Vagina (tissue), 2 donors: Measurements from ENCODE around the gene BACE2. TPM values are rescaled to one million over a fixed set of nuclear protein-coding genes. Genes with fewer than 3 reads are reported as not detected.

Experiments used
- DNase-seq, 2 donors: peaks; one replicate each; pipeline ENCODE4 v3.0.0-alpha.2; 2017; ENCODE audit errors: extremely low spot score in 2 of 2
- H3K27ac ChIP-seq: fragments of 200-600 bp; sonication (generic); one replicate; pipeline ENCODE4 v1.5.1; 2019
- H3K27me3 ChIP-seq: fragments of 200-600 bp; sonication (generic); one replicate; pipeline ENCODE4 v1.5.1; 2019
- H3K36me3 ChIP-seq, 2 donors: fragments of 200-600 bp; sonication (generic); one replicate each; pipeline ENCODE4 v1.5.1; 2017 to 2019
- H3K4me1 ChIP-seq: fragments of 200-600 bp; sonication (generic); one replicate; pipeline ENCODE4 v1.5.1; 2019
- H3K4me3 ChIP-seq, 2 donors: fragments of 200-600 bp; sonication (generic); 1 replicate in 1 of 2; 2 replicates in 1 of 2; pipeline ENCODE4 v1.5.1; 2016 to 2019
- H3K9me3 ChIP-seq: fragments of 200-600 bp; sonication (generic); one replicate; pipeline ENCODE4 v1.5.1; 2019
- POLR2A ChIP-seq, 2 donors: fragments of 450-650 bp; IDR thresholded peaks; one replicate each; pipeline ENCODE4 v1.6.1; 2017; ENCODE audit warnings: antibody characterized with exemption in 2 of 2, mild to moderate bottlenecking in 2 of 2, moderate library complexity in 2 of 2
- POLR2AphosphoS5 ChIP-seq, 2 donors: sonication (generic); formaldehyde crosslinking; IDR thresholded peaks; one replicate each; pipeline ENCODE4 v1.9.0; 2017; ENCODE audit warnings: antibody characterized with exemption in 2 of 2, mild to moderate bottlenecking in 2 of 2, low read depth in 1 of 2; ENCODE audit not compliant: insufficient read depth in 1 of 2
- intact Hi-C: fragments of 100-400 bp; cut with DNase I; formaldehyde crosslinking; loops from one replicate; pipeline ENCODE4 v1.15.1; 2023
- total RNA-seq: library from RNA; depleted of rRNA; stranded (reverse); fragments of >200 nt; gene quantifications from one replicate; pipeline ENCODE4 v1.2.3, GENCODE V29; 2016
- TF ChIP-seq, protein P1 (sequence below), 3 experiments: fragments of 450-650 bp in 2 of 3; fragments of 200-600 bp in 1 of 3; sonication (generic) in 1 of 3; IDR thresholded peaks; one replicate each; pipeline ENCODE4 v1.5.1; 2017 to 2019; ENCODE audit warnings: antibody characterized with exemption in 3 of 3, mild to moderate bottlenecking in 2 of 3, moderate library complexity in 2 of 3

Gene BACE2
- total RNA-seq, 1 donor from 2014 or later = 43.7 TPM

- no peak for TF ChIP-seq POLR2A (IDR thresholded peaks at IDR 0.05)
- TF ChIP-seq POLR2AphosphoS5 (IDR thresholded peaks at IDR 0.05; ENCODE audit: insufficient read depth in 1 of 2, low read depth in 1 of 2) = no peak
- TF ChIP-seq, protein P1, sequence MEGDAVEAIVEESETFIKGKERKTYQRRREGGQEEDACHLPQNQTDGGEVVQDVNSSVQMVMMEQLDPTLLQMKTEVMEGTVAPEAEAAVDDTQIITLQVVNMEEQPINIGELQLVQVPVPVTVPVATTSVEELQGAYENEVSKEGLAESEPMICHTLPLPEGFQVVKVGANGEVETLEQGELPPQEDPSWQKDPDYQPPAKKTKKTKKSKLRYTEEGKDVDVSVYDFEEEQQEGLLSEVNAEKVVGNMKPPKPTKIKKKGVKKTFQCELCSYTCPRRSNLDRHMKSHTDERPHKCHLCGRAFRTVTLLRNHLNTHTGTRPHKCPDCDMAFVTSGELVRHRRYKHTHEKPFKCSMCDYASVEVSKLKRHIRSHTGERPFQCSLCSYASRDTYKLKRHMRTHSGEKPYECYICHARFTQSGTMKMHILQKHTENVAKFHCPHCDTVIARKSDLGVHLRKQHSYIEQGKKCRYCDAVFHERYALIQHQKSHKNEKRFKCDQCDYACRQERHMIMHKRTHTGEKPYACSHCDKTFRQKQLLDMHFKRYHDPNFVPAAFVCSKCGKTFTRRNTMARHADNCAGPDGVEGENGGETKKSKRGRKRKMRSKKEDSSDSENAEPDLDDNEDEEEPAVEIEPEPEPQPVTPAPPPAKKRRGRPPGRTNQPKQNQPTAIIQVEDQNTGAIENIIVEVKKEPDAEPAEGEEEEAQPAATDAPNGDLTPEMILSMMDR (IDR thresholded peaks at IDR 0.05) = no peak
- no peaks in the 10 kb centered on the region for H3K27me3 ChIP-seq
Measured at GRCh38 chr21:41147096-41147978, 20.6 kb upstream of the BACE2 start.

DNA sequence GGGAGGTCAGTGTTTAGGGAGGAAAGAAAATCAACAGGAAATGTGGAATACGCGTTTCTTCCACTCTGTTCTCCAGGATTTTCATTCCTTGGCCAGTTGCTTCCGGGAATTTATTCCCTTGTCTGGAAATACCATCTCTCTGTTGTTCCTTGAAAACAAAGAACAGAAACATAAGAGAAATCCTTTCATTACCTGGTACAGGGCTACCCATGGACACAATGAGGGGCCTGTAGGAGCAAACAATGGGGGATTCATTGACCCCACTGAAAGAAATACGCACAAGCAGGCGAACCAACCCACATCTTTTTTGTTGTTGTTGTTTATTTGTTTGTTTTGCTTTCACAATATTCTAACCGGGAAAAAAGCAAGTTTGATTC lies 20.0 kb upstream of the BACE2 start:
- H3K4me3 ChIP-seq = no peak overlapping the region

More at GRCh38 chr21:41147096-41147978, 20.6 kb upstream of the BACE2 start:
- H3K27ac ChIP-seq = no peak overlapping the region
- H3K4me3 ChIP-seq = no peak overlapping the region
- intact Hi-C loops = no loop called here
- peaks cover under 1% of the 10 kb centered on the region for H3K4me1 ChIP-seq
- DNase-seq = no peak
- H3K9me3 ChIP-seq = no peaks in the 10 kb centered on the region
- H3K36me3 ChIP-seq = no peaks in the 10 kb centered on the region

GRCh38 chr21:41148798-41149197 lies 19.2 kb upstream of the BACE2 start:
- TF ChIP-seq POLR2A (IDR thresholded peaks at IDR 0.05) (no peak), POLR2AphosphoS5 (IDR thresholded peaks at IDR 0.05; ENCODE audit: insufficient read depth in 1 of 2, low read depth in 1 of 2) (no peak)
- TF ChIP-seq, protein P1 (IDR thresholded peaks at IDR 0.05) = no peak
- no peaks in the 10 kb centered on the region for H3K36me3 ChIP-seq
- no peaks in the 10 kb centered on the region for H3K9me3 ChIP-seq
- no peak overlapping the region for H3K27ac ChIP-seq
- H3K27me3 ChIP-seq = no peaks in the 10 kb centered on the region
- intact Hi-C loops = no loop called here
- H3K4me3 ChIP-seq = no peak overlapping the region
- H3K4me1 ChIP-seq = no peaks in the 10 kb centered on the region
- no peak for DNase-seq

More for the DNA sequence above, 20.0 kb upstream of the BACE2 start:
- intact Hi-C loops = no loop called here
- H3K36me3 ChIP-seq = no peaks in the 10 kb centered on the region
- TF ChIP-seq POLR2A (IDR thresholded peaks at IDR 0.05) = no peak
- no peak for TF ChIP-seq POLR2AphosphoS5 (IDR thresholded peaks at IDR 0.05; ENCODE audit: insufficient read depth in 1 of 2, low read depth in 1 of 2)
- TF ChIP-seq, protein P1 (IDR thresholded peaks at IDR 0.05) = no peak
- H3K4me1 ChIP-seq = no peaks in the 10 kb centered on the region
- no peak for DNase-seq
- H3K27ac ChIP-seq = no peak overlapping the region
- no peaks in the 10 kb centered on the region for H3K27me3 ChIP-seq
- no peaks in the 10 kb centered on the region for H3K9me3 ChIP-seq

GRCh38 chr21:41149199-41149598 lies 18.8 kb upstream of the BACE2 start:
- no peak for TF ChIP-seq POLR2AphosphoS5 (IDR thresholded peaks at IDR 0.05; ENCODE audit: insufficient read depth in 1 of 2, low read depth in 1 of 2)
- TF ChIP-seq, protein P1 (IDR thresholded peaks at IDR 0.05) = no peak
- no peak for TF ChIP-seq POLR2A (IDR thresholded peaks at IDR 0.05)
- Histone ChIP-seq H3K36me3 (no peaks in the 10 kb centered on the region), H3K27ac (no peak overlapping the region), H3K4me1 (no peaks in the 10 kb centered on the region), H3K27me3 (no peaks in the 10 kb centered on the region), H3K4me3 (no peak overlapping the region), H3K9me3 (no peaks in the 10 kb centered on the region)
- intact Hi-C loops = no loop called here
- DNase-seq = no peak

GRCh38 chr21:41152147-41152546 lies 15.8 kb upstream of the BACE2 start:
- H3K9me3 ChIP-seq = no peaks in the 10 kb centered on the region
- TF ChIP-seq POLR2A (IDR thresholded peaks at IDR 0.05) = no peak
- TF ChIP-seq, protein P1 (IDR thresholded peaks at IDR 0.05) = no peak
- no peak for TF ChIP-seq POLR2AphosphoS5 (IDR thresholded peaks at IDR 0.05; ENCODE audit: insufficient read depth in 1 of 2, low read depth in 1 of 2)

More at GRCh38 chr21:41152147-41152546, 15.8 kb upstream of the BACE2 start:
- H3K27me3 ChIP-seq = no peaks in the 10 kb centered on the region
- no peaks in the 10 kb centered on the region for H3K4me1 ChIP-seq
- no peak overlapping the region for H3K4me3 ChIP-seq
- H3K27ac ChIP-seq = no peak overlapping the region
- no peaks in the 10 kb centered on the region for H3K36me3 ChIP-seq
- DNase-seq = no peak
- intact Hi-C loops = no loop called here
